Measurements from ENCODE around the gene TNFAIP8L3.

TNFAIP8L3 gene

GRCh38 chr15:51114437-51115119 lies 19.9 kb upstream of the TNFAIP8L3 start:
- peak; percentile 82 for DNase-seq (ENCODE audit: low read depth)

- no peak for DNase-seq (ENCODE audit: low read depth)
Measured at GRCh38 chr15:51112078-51112477, 17.4 kb upstream of the TNFAIP8L3 start.

- no peak for DNase-seq (ENCODE audit: low read depth)
Measured at GRCh38 chr15:51111061-51111460, 16.4 kb upstream of the TNFAIP8L3 start.

- DNase-seq (ENCODE audit: low read depth): no peak
Measured at GRCh38 chr15:51110171-51110570, 15.5 kb upstream of the TNFAIP8L3 start.

GRCh38 chr15:51108933-51109550 lies 14.3 kb upstream of the TNFAIP8L3 start:
- DNase-seq (ENCODE audit: low read depth): peak; percentile 83

GRCh38 chr15:51107612-51108011 lies 12.9 kb upstream of the TNFAIP8L3 start:
- no peak for DNase-seq (ENCODE audit: low read depth)

GRCh38 chr15:51106481-51106880 lies 11.8 kb upstream of the TNFAIP8L3 start:
- DNase-seq (ENCODE audit: low read depth): no peak

GRCh38 chr15:51105430-51106016 lies 10.8 kb upstream of the TNFAIP8L3 start:
- DNase-seq (ENCODE audit: low read depth): no peak

GRCh38 chr15:51104512-51104911 lies 9.8 kb upstream of the TNFAIP8L3 start:
- peak; percentile 88 for DNase-seq (ENCODE audit: low read depth)

GRCh38 chr15:51103330-51103729 lies 8.6 kb upstream of the TNFAIP8L3 start:
- DNase-seq (ENCODE audit: low read depth): no peak

GRCh38 chr15:51100785-51101489 lies 6.2 kb upstream of the TNFAIP8L3 start:
- no peak for DNase-seq (ENCODE audit: low read depth)

- no peak for DNase-seq (ENCODE audit: low read depth)
Measured at GRCh38 chr15:51099185-51099584, 4.5 kb upstream of the TNFAIP8L3 start.

- no peak for DNase-seq (ENCODE audit: low read depth)
Measured at GRCh38 chr15:51098331-51098619, 3.6 kb upstream of the TNFAIP8L3 start.

- DNase-seq (ENCODE audit: low read depth): no peak
Measured at GRCh38 chr15:51097553-51098330, 3.0 kb upstream of the TNFAIP8L3 start.

- DNase-seq (ENCODE audit: low read depth): no peak
Measured at GRCh38 chr15:51096976-51097375, 2.3 kb upstream of the TNFAIP8L3 start.

- no peak for DNase-seq (ENCODE audit: low read depth)
Measured at GRCh38 chr15:51095681-51096331, 1.1 kb upstream of the TNFAIP8L3 start.

- DNase-seq (ENCODE audit: low read depth): peak; percentile 53
Measured at GRCh38 chr15:51093839-51094605, 684 bp downstream of the TNFAIP8L3 start.

GRCh38 chr15:51093488-51093838 lies 1.2 kb downstream of the TNFAIP8L3 start:
- DNase-seq (ENCODE audit: low read depth): no peak

- DNase-seq (ENCODE audit: low read depth): no peak
Measured at GRCh38 chr15:51092480-51093040, 2.1 kb downstream of the TNFAIP8L3 start.

GRCh38 chr15:51090753-51091152 lies 4.0 kb downstream of the TNFAIP8L3 start:
- DNase-seq (ENCODE audit: low read depth): no peak

Data from fibroblast of gingiva (primary cell).